Measurements from ENCODE around the gene FHIT. TPM values are rescaled to one million over a fixed set of nuclear protein-coding genes. Genes with fewer than 3 reads are reported as not detected.
A peak's percentile ranks its signal among the peaks of the same experiment; 100 is the strongest.

FHIT gene
- total and polyA plus RNA-seq, 8 donors: 1.8 to 10.6 (median 7.1) TPM

- 69 to 85% (median 73%) methylated on average over 3 of the region's 3 CpGs for WGBS, 5 donors
- Histone ChIP-seq H3K4me3 (no peak overlapping the region), H3K27me3 (no peaks in the 10 kb centered on the region), H3K27ac (no peak overlapping the region), H3K9me3 (no peaks in the 10 kb centered on the region), H3K36me3 (no peaks in the 10 kb centered on the region), H3K4me1 (no peaks in the 10 kb centered on the region)
- DNase-seq: peak in 1 of 2 donors; percentile 2
- TF ChIP-seq POLR2A (IDR thresholded peaks at IDR 0.05): no peak
- no peak for TF ChIP-seq EP300 (IDR thresholded peaks at IDR 0.05)
- no peak for TF ChIP-seq CTCF (IDR thresholded peaks at IDR 0.05)
- TF ChIP-seq POLR2AphosphoS5 (IDR thresholded peaks at IDR 0.05): no peak
- intact Hi-C loops (cut with DNase I; ENCODE audit: low total_unique reads): no loop called here
Observed at GRCh38 chr3:60716573-60716972, 534.7 kb downstream of the FHIT start.

DNA sequence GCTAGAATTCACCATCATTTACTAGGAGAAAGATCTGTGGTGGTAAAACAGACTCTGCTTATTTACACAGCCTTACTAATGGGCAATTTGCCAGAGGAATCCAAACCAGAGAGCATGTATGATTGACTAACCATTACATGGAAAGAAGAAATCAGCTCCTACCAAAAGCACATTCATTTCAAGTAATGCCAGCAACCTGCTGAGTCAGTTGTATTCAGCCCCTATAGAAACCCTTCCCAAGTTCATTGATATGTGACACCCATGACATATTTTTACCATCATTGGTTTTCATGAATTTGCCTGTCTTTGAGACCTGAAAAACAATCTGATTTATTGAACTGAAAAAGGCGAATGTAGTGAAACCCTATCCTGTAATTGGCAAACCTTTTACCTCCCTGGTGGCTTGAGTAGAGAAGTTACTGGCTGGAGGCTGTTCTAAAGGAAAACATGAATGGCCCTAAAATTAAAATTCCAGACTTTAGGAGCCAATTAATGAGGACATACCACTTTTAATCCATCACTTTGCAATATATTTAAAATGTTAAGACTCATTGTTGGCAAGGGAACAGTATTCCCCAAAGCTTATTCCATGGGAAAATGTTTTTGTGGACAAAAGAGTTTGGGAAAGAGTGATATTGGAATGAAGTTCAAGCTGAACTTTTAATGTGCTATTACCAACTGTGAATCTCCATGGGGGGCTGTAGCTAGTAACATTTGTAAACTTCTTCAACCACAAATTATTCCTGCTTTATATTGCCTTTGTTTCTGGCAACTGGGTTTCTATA, 542.9 kb downstream of the FHIT start:
- no peak overlapping the region for H3K4me3 ChIP-seq
- DNase-seq: peak in 1 of 2 donors; percentile 40
- TF ChIP-seq POLR2AphosphoS5 (IDR thresholded peaks at IDR 0.05) (no peak), CTCF (IDR thresholded peaks at IDR 0.05) (no peak), POLR2A (IDR thresholded peaks at IDR 0.05) (no peak), EP300 (IDR thresholded peaks at IDR 0.05) (no peak)
- intact Hi-C loops (cut with DNase I; ENCODE audit: low total_unique reads): no loop called here
- H3K4me1 ChIP-seq: no peaks in the 10 kb centered on the region
- 61 to 91% (median 78%) methylated on average over 1 of the region's 1 CpG for WGBS, 5 donors
- no peaks in the 10 kb centered on the region for H3K9me3 ChIP-seq
- no peaks in the 10 kb centered on the region for H3K27me3 ChIP-seq
- H3K36me3 ChIP-seq: no peaks in the 10 kb centered on the region
- no peak overlapping the region for H3K27ac ChIP-seq

GRCh38 chr3:60707452-60708020, 543.7 kb downstream of the FHIT start:
- Histone ChIP-seq H3K4me1 (no peaks in the 10 kb centered on the region), H3K27me3 (no peaks in the 10 kb centered on the region), H3K4me3 (no peak overlapping the region), H3K9me3 (no peaks in the 10 kb centered on the region), H3K36me3 (no peaks in the 10 kb centered on the region), H3K27ac (no peak overlapping the region)
- no peak for TF ChIP-seq POLR2A (IDR thresholded peaks at IDR 0.05)
- no peak for TF ChIP-seq EP300 (IDR thresholded peaks at IDR 0.05)
- no peak for TF ChIP-seq CTCF (IDR thresholded peaks at IDR 0.05)
- no peak for TF ChIP-seq POLR2AphosphoS5 (IDR thresholded peaks at IDR 0.05)
- WGBS, 5 donors: 71 to 88% (median 86%) methylated on average over 2 of the region's 2 CpGs
- no peak for DNase-seq
- intact Hi-C loops (cut with DNase I; ENCODE audit: low total_unique reads): no loop called here

DNA sequence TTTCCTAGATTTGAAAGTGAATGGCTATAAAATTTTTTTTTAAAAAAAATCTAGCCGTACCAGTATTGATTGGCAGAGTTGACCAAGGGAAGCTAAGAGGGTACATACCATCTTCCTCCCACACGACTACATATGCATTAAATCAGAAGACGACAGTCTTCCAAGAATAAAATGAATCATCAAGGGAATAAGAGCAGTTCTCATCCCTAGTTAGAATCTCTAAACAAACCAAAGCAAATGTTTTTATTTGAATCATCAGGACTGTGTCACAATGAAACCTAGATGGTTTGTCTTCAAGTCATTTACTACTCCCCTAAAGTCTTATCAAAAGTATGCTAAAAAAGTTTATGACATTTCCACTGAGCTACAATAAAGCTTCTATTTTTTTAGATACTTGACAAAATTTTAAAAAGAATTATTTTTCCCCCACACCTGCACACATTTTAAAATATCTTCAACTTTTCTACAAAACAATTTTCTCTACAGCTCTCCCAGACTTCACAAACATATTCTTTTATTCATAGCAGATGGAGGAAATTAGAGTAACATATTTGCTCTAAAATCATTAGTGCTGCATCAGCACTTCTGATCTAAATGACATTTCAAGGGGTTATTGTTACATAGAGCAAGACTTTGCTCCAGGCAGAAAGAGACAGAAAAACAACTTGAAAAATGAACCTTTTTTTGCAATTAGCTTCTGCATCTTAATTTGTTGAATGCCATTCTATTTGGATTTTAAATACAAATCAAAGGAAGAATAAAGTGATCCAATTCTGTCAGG, 547.1 kb downstream of the FHIT start:
- intact Hi-C loops (cut with DNase I; ENCODE audit: low total_unique reads): no loop called here
- TF ChIP-seq CTCF (IDR thresholded peaks at IDR 0.05) (no peak), POLR2AphosphoS5 (IDR thresholded peaks at IDR 0.05) (no peak), POLR2A (IDR thresholded peaks at IDR 0.05) (no peak), EP300 (IDR thresholded peaks at IDR 0.05) (no peak)
- no peaks in the 10 kb centered on the region for H3K4me1 ChIP-seq
- H3K9me3 ChIP-seq: no peaks in the 10 kb centered on the region
- no peak overlapping the region for H3K27ac ChIP-seq
- no peak overlapping the region for H3K4me3 ChIP-seq
- DNase-seq: no peak
- H3K36me3 ChIP-seq: no peaks in the 10 kb centered on the region
- H3K27me3 ChIP-seq: no peaks in the 10 kb centered on the region
- 78 to 88% (median 83%) methylated on average over 3 of the region's 3 CpGs for WGBS, 5 donors
